ENCODE data around the gene PCP4.

GRCh38 chr21:39825250-39825649 is 42.0 kb upstream of the PCP4 start:
- TF ChIP-seq EZH2phosphoT487 (IDR thresholded peaks at IDR 0.05; ENCODE audit: borderline replicate concordance, low read depth, low read length) (no peak), CTCF (conservative IDR thresholded peaks at IDR 0.05; ENCODE audit: low read length) (no peak)

Measured in OCI-LY7 (cell line).